ENCODE results near the gene FDXR.

DNA sequence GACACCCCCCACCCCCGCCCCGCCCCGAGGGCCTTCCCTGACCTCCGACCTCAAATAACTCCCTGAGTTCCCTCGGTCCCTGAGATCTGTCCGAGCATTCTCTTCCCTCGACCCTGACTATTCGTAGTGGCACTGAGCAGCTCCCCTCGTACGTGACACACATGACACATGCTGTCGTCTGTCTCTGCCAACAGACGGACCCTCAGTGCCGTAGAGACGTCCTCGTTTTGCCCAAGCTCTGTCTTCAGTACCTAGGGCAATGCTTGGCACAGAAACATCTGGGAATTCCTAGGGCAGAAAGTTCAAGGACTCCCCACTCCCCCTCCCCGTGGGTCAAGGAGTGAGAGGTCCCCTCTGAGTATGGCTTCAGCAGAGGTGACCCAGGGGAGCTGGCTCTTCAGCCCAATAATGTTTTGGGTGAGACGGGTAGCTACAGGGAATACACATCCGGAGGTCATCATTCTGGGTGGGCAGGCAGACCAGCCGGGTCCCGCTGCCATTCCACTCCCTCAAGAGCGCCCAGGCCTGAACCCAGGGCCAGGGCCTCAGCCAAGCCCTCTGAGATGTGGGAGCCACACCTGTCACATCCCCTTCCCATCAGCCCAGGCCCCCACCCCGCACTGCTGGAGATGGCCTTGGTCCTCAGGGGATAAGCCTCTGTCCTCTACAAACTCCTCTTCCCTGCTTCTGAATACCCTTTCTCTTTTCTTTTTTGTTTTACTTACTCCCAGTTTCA, 21.3 kb upstream of the FDXR start:
- TF ChIP-seq, protein P1, sequence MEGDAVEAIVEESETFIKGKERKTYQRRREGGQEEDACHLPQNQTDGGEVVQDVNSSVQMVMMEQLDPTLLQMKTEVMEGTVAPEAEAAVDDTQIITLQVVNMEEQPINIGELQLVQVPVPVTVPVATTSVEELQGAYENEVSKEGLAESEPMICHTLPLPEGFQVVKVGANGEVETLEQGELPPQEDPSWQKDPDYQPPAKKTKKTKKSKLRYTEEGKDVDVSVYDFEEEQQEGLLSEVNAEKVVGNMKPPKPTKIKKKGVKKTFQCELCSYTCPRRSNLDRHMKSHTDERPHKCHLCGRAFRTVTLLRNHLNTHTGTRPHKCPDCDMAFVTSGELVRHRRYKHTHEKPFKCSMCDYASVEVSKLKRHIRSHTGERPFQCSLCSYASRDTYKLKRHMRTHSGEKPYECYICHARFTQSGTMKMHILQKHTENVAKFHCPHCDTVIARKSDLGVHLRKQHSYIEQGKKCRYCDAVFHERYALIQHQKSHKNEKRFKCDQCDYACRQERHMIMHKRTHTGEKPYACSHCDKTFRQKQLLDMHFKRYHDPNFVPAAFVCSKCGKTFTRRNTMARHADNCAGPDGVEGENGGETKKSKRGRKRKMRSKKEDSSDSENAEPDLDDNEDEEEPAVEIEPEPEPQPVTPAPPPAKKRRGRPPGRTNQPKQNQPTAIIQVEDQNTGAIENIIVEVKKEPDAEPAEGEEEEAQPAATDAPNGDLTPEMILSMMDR (conservative IDR thresholded peaks at IDR 0.05): no peak
- no peak for TF ChIP-seq EZH2 (IDR thresholded peaks at IDR 0.05; ENCODE audit: low read depth)

Measured in PC-9 (cell line).